Measurements from ENCODE around the gene DOCK2. TPM values are rescaled to one million over a fixed set of nuclear protein-coding genes. Genes with fewer than 3 reads are reported as not detected.
"Not testable (repeated sequence)": the region's sequence is repeated elsewhere in the genome, so short reads cannot be mapped to it uniquely, and the experiment has no call there.

DOCK2 gene
- total and polyA plus RNA-seq, 5 donors from 2014 or later: 65.9 to 354 (median 71.1) TPM

GRCh38 chr5:169651526-169651925, 14.5 kb downstream of the DOCK2 start:
- no peaks in the 10 kb centered on the region for H3K27me3 ChIP-seq (ENCODE audit: control insufficient read depth, insufficient read depth, low read length)
- Mint-ChIP-seq H3K4me3 (peak overlapping the region; percentile 48 to 77 (median 65)), H3K27ac (peak overlapping the region; percentile 88 to 99 (median 91)), H3K4me1 (peaks cover 24 to 99% (median 87%) of the 10 kb centered on the region in 4 donors), H3K27me3 (no peaks in the 10 kb centered on the region), H3K9me3 (no peaks in the 10 kb centered on the region), H3K36me3 (peaks cover 57% of the 10 kb centered on the region)
- H3K36me3 ChIP-seq (ENCODE audit: control insufficient read depth, insufficient read depth, low read length): peaks cover 26% of the 10 kb centered on the region
- peak overlapping the region; percentile 72 for H3K27ac ChIP-seq (ENCODE audit: insufficient read depth, low read length, poor library complexity, severe bottlenecking)
- DNase-seq (no peak), ATAC-seq (ENCODE audit: low read depth in 2 of 2) (no peak)
- no peaks in the 10 kb centered on the region for H3K9me3 ChIP-seq (ENCODE audit: control insufficient read depth in 2 of 2, low read length in 2 of 2)
- peaks cover 99% of the 10 kb centered on the region for H3K4me1 ChIP-seq (ENCODE audit: control insufficient read depth, insufficient read depth, low read length, poor library complexity, severe bottlenecking)
- H3K4me3 ChIP-seq (ENCODE audit: low read depth, low read length): peak overlapping the region; percentile 53

GRCh38 chr5:169652057-169652456, 15.0 kb downstream of the DOCK2 start:
- no peak for DNase-seq
- no peak overlapping the region for H3K4me3 ChIP-seq (ENCODE audit: low read depth, low read length)
- Mint-ChIP-seq H3K4me3 (peak overlapping the region in 3 of 4 donors; percentile 8 to 70 (median 55)), H3K36me3 (peaks cover 56% of the 10 kb centered on the region), H3K9me3 (no peaks in the 10 kb centered on the region), H3K4me1 (peaks cover 29 to 99% (median 87%) of the 10 kb centered on the region in 4 donors), H3K27ac (peak overlapping the region; percentile 88 to 99 (median 88)), H3K27me3 (no peaks in the 10 kb centered on the region)
- H3K27me3 ChIP-seq (ENCODE audit: control insufficient read depth, insufficient read depth, low read length): no peaks in the 10 kb centered on the region
- peaks cover 99% of the 10 kb centered on the region for H3K4me1 ChIP-seq (ENCODE audit: control insufficient read depth, insufficient read depth, low read length, poor library complexity, severe bottlenecking)
- no peak for ATAC-seq (ENCODE audit: low read depth in 2 of 2)
- H3K36me3 ChIP-seq (ENCODE audit: control insufficient read depth, insufficient read depth, low read length): peaks cover 28% of the 10 kb centered on the region
- H3K9me3 ChIP-seq (ENCODE audit: control insufficient read depth in 2 of 2, low read length in 2 of 2): no peaks in the 10 kb centered on the region
- peak overlapping the region; percentile 72 for H3K27ac ChIP-seq (ENCODE audit: insufficient read depth, low read length, poor library complexity, severe bottlenecking)

- Histone ChIP-seq H3K9me3 (ENCODE audit: control insufficient read depth in 2 of 2, low read length in 2 of 2) (no peaks in the 10 kb centered on the region), H3K27me3 (ENCODE audit: control insufficient read depth, insufficient read depth, low read length) (no peaks in the 10 kb centered on the region), H3K27ac (ENCODE audit: insufficient read depth, low read length, poor library complexity, severe bottlenecking) (peak overlapping the region; percentile 72), H3K4me1 (ENCODE audit: control insufficient read depth, insufficient read depth, low read length, poor library complexity, severe bottlenecking) (peaks cover 96% of the 10 kb centered on the region), H3K4me3 (ENCODE audit: low read depth, low read length) (no peak overlapping the region), H3K36me3 (ENCODE audit: control insufficient read depth, insufficient read depth, low read length) (peaks cover 29% of the 10 kb centered on the region)
- ATAC-seq (ENCODE audit: low read depth in 2 of 2) (no peak), DNase-seq (no peak)
- Mint-ChIP-seq H3K27ac (peak overlapping the region in 2 of 3 donors; percentile 65 to 73), H3K27me3 (no peaks in the 10 kb centered on the region), H3K4me3 (no peak overlapping the region), H3K9me3 (no peaks in the 10 kb centered on the region), H3K36me3 (peaks cover 47% of the 10 kb centered on the region), H3K4me1 (peaks cover 36 to 96% (median 85%) of the 10 kb centered on the region in 4 donors)
Observed at GRCh38 chr5:169653091-169653490, 16.0 kb downstream of the DOCK2 start.

GRCh38 chr5:169655353-169655752, 18.3 kb downstream of the DOCK2 start:
- peak overlapping the region in 3 of 4 donors; percentile 23 to 57 (median 48) for H3K4me3 Mint-ChIP-seq
- H3K27me3 ChIP-seq (ENCODE audit: control insufficient read depth, insufficient read depth, low read length): no peaks in the 10 kb centered on the region
- H3K4me1 ChIP-seq (ENCODE audit: control insufficient read depth, insufficient read depth, low read length, poor library complexity, severe bottlenecking): peaks cover 76% of the 10 kb centered on the region
- H3K36me3 Mint-ChIP-seq: peaks cover 52% of the 10 kb centered on the region
- no peaks in the 10 kb centered on the region for H3K9me3 Mint-ChIP-seq
- peaks cover 35 to 86% (median 74%) of the 10 kb centered on the region in 4 donors for H3K4me1 Mint-ChIP-seq
- no peak for DNase-seq
- peaks cover 43% of the 10 kb centered on the region for H3K36me3 ChIP-seq (ENCODE audit: control insufficient read depth, insufficient read depth, low read length)
- no peaks in the 10 kb centered on the region for H3K9me3 ChIP-seq (ENCODE audit: control insufficient read depth in 2 of 2, low read length in 2 of 2)
- H3K27ac ChIP-seq (ENCODE audit: insufficient read depth, low read length, poor library complexity, severe bottlenecking): peak overlapping the region; percentile 61
- no peaks in the 10 kb centered on the region for H3K27me3 Mint-ChIP-seq
- peak overlapping the region; percentile 68 to 93 (median 87) for H3K27ac Mint-ChIP-seq
- no peak for ATAC-seq (ENCODE audit: low read depth in 2 of 2)
- no peak overlapping the region for H3K4me3 ChIP-seq (ENCODE audit: low read depth, low read length)

- H3K4me1 ChIP-seq (ENCODE audit: control insufficient read depth, insufficient read depth, low read length, poor library complexity, severe bottlenecking): peaks cover 67% of the 10 kb centered on the region
- peak overlapping the region; percentile 66 to 87 (median 68) for H3K27ac Mint-ChIP-seq
- DNase-seq: peak in 1 of 3 donors; percentile 56
Observed at GRCh38 chr5:169656125-169656901, 19.2 kb downstream of the DOCK2 start.

GRCh38 chr5:169657127-169657526, 20.1 kb downstream of the DOCK2 start:
- DNase-seq: peak in 1 of 3 donors; percentile 24
- Mint-ChIP-seq H3K9me3 (peaks cover 0 to 7% (median 0%) of the 10 kb centered on the region in 7 donors), H3K4me3 (peak overlapping the region in 1 of 4 donors; percentile 40), H3K27ac (peak overlapping the region in 2 of 3 donors; percentile 25 to 87), H3K4me1 (peaks cover 24 to 78% (median 64%) of the 10 kb centered on the region in 4 donors), H3K36me3 (peaks cover 53% of the 10 kb centered on the region), H3K27me3 (no peaks in the 10 kb centered on the region)
- no peaks in the 10 kb centered on the region for H3K27me3 ChIP-seq (ENCODE audit: control insufficient read depth, insufficient read depth, low read length)
- peaks cover 56% of the 10 kb centered on the region for H3K36me3 ChIP-seq (ENCODE audit: control insufficient read depth, insufficient read depth, low read length)
- H3K27ac ChIP-seq (ENCODE audit: insufficient read depth, low read length, poor library complexity, severe bottlenecking): peak overlapping the region; percentile 23
- H3K4me3 ChIP-seq (ENCODE audit: low read depth, low read length): peak overlapping the region; percentile 27
- no peak for ATAC-seq (ENCODE audit: low read depth in 2 of 2)
- no peaks in the 10 kb centered on the region for H3K9me3 ChIP-seq (ENCODE audit: control insufficient read depth in 2 of 2, low read length in 2 of 2)
- H3K4me1 ChIP-seq (ENCODE audit: control insufficient read depth, insufficient read depth, low read length, poor library complexity, severe bottlenecking): peaks cover 59% of the 10 kb centered on the region

More at GRCh38 chr5:169656125-169656901, 19.2 kb downstream of the DOCK2 start:
- Histone ChIP-seq H3K9me3 (ENCODE audit: control insufficient read depth in 2 of 2, low read length in 2 of 2) (no peaks in the 10 kb centered on the region), H3K4me3 (ENCODE audit: low read depth, low read length) (no peak overlapping the region), H3K36me3 (ENCODE audit: control insufficient read depth, insufficient read depth, low read length) (peaks cover 48% of the 10 kb centered on the region), H3K27me3 (ENCODE audit: control insufficient read depth, insufficient read depth, low read length) (no peaks in the 10 kb centered on the region), H3K27ac (ENCODE audit: insufficient read depth, low read length, poor library complexity, severe bottlenecking) (peak overlapping the region; percentile 61)
- H3K36me3 Mint-ChIP-seq: peaks cover 46% of the 10 kb centered on the region
- peaks cover 26 to 79% (median 68%) of the 10 kb centered on the region in 4 donors for H3K4me1 Mint-ChIP-seq
- no peaks in the 10 kb centered on the region for H3K27me3 Mint-ChIP-seq
- H3K9me3 Mint-ChIP-seq: no peaks in the 10 kb centered on the region
- H3K4me3 Mint-ChIP-seq: peak overlapping the region; percentile 14 to 40 (median 31)
- ATAC-seq (ENCODE audit: low read depth in 2 of 2): peak in 1 of 2 donors; percentile 36

- H3K4me3 Mint-ChIP-seq: peak overlapping the region in 1 of 4 donors; percentile 21
- H3K9me3 Mint-ChIP-seq; H3K27me3 ChIP-seq (ENCODE audit: control insufficient read depth, insufficient read depth, low read length); H3K27me3 Mint-ChIP-seq; ATAC-seq (ENCODE audit: low read depth in 2 of 2); DNase-seq; H3K9me3 ChIP-seq (ENCODE audit: control insufficient read depth in 2 of 2, low read length in 2 of 2); H3K27ac ChIP-seq (ENCODE audit: insufficient read depth, low read length, poor library complexity, severe bottlenecking); H3K4me3 ChIP-seq (ENCODE audit: low read depth, low read length): not testable (repeated sequence)
- peaks cover 32 to 70% (median 49%) of the 10 kb centered on the region in 4 donors for H3K4me1 Mint-ChIP-seq
- H3K27ac Mint-ChIP-seq: peak overlapping the region in 1 of 3 donors; percentile 45
- Histone ChIP-seq H3K36me3 (ENCODE audit: control insufficient read depth, insufficient read depth, low read length) (peaks cover 43% of the 10 kb centered on the region), H3K4me1 (ENCODE audit: control insufficient read depth, insufficient read depth, low read length, poor library complexity, severe bottlenecking) (peaks cover 14% of the 10 kb centered on the region)
- H3K36me3 Mint-ChIP-seq: peaks cover 46% of the 10 kb centered on the region
Observed at GRCh38 chr5:169662451-169662850, 25.4 kb downstream of the DOCK2 start.
